GM18498 (cell line): Measurements from ENCODE around the gene KLHL25.

Experiments
- ATAC-seq: cut with Tn5 transposase; IDR thresholded peaks from one replicate; pipeline ENCODE4 v1.9.1; 2021; ENCODE audit warnings: mild to moderate bottlenecking, moderate library complexity; ENCODE audit not compliant: unreplicated experiment

The KLHL25 gene

GRCh38 chr15:85760531-85761371 is 34.0 kb downstream of the KLHL25 start:
- no peak for ATAC-seq

DNA sequence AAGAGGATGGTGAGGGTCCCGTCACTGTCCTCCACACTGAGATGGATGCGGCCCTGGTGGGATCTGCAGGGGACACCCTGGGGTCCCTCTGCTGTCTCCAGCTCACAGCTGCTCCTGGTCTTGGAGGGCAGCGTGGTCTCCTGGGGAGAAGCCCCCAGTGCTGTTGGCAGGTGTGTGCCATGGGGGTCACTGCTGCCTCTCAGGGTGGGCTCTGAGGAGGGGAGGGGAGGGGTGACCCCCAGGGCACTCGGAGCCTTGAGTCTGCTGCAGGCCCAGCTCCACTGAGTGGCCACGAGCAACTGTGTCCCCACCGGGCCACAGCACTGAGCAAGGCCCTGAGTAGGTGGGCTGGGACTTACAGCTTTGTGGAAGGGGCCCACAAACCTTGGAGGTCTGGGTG is 34.7 kb downstream of the KLHL25 start:
- no peak for ATAC-seq

DNA sequence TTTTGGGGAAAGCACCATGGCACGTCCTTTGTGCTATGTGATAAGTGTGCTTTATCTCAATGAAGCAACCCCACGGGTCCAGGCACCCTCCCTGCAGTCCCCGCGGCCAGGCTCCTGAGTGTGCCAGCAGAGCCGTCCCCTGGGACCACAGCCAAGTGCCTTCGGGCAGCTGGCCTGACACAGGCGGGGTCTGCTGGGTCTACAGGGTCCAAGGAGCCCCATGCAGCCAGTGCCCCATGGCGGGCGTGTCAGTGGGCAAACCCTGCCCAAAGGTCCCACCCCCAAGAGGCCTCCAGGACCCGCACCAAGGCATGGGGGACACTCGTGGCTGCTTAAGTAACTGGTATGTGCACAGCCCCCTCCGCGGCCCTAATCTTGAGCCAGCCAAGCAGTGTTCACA is 35.3 kb downstream of the KLHL25 start:
- ATAC-seq = no peak

DNA sequence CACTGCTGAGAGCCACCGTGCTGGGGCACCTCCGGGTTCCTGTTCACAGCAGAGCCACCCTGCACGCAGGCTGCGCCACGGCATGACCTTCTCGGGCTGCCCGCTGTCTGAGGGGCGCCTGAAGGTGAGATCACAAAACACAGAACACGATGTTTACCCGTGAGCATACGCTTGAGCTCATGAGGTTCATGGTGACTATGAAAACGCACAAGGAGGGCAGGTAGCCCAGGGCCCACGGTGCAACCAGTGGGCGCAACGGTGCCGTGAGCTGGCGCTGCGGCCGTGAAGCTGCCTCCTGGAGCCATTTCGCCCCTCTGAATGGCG is 36.1 kb downstream of the KLHL25 start:
- no peak for ATAC-seq

DNA sequence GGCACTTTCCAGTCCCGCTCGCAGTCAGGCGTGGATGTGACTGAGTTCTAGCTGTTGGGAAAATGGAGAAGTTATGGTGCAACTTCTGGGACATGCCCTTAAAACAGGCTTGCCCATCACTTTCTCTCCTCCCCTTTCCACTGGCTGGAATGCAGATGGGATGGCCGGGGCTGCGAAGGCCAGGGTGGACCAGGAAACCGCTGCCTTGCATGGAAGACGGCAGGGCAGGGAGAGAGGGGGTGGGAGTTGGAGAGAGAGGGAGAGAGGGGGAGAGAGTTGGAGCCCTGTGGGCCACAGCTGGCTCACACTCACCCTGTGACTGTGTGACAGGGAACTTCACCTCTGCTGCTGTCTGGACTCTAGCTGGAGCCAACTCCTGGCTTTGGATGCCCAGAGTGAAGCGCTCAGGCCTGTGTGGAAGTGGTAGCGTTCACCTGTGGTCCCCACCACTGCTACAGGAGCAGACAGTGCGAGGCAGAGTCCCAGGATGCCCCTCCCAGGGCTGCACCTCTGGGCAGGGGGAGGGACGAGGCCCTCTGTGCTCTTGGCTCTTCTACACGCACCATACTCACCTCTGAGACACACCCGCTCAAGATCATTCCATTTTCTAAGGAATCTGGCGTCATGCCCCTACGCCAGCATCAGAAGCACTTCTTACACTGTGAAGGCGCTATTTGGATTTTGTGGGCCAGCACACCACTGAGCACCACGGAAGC is 36.6 kb downstream of the KLHL25 start:
- ATAC-seq = no peak

- no peak for ATAC-seq
Observed at GRCh38 chr15:85757073-85757938, 37.4 kb downstream of the KLHL25 start.

- no peak for ATAC-seq
Observed at GRCh38 chr15:85756411-85757072, 38.2 kb downstream of the KLHL25 start.

DNA sequence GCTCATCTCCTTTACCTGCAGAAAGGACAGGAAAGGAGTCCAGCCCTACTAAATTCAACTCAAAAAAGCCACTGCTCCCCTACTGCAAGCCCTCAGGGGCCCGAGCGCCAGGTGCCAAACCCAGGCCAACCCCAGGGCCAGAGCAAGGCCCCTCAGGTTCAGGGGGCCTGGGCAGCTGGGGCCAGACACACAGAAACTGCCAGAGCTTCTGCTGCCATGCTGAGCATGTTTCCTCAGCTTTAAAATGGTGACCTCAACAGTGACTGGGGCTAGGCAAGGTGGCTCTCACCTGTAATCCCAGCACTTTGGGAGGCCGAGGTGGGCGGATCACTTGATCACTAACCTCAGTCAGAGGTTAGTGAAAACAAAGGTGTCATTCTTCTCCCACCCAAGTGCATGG is 38.8 kb downstream of the KLHL25 start:
- ATAC-seq = no peak

- no peak for ATAC-seq
Observed at GRCh38 chr15:85755471-85755870, 39.3 kb downstream of the KLHL25 start.

GRCh38 chr15:85754989-85755388 is 39.7 kb downstream of the KLHL25 start:
- no peak for ATAC-seq

DNA sequence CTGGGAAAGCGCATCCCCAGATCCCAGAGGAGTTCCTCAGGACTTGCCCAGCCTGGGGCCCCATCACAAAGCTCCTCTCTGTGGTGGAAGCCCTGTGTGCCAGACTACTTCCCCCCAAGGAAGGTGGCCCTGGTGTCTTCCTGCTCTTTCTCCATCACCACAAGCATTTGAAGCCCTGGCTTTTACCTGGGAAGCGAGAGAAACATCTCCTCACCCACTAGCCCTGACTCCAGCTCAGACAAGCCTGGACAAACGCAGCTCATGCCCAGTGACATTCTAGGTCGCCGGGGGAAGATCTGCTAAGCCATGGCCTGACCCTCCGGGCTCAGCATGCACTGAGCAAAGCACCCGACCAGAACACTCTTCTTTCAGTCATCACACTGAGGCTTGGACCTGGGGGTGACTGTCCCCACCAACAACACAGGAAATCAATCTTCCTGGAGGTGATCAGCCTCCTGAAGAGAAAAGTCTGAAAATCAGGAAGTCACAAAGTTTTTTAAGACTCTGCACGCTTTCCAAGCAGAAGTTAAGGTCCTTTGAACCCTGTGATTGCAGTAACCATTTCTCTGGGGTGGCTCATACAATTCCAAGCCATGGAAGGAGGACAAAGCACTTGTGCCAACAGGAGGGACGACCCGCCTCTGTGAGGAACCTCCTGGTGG is 40.8 kb downstream of the KLHL25 start:
- no peak for ATAC-seq

- no peak for ATAC-seq
Observed at GRCh38 chr15:85753261-85753660, 41.5 kb downstream of the KLHL25 start.

DNA sequence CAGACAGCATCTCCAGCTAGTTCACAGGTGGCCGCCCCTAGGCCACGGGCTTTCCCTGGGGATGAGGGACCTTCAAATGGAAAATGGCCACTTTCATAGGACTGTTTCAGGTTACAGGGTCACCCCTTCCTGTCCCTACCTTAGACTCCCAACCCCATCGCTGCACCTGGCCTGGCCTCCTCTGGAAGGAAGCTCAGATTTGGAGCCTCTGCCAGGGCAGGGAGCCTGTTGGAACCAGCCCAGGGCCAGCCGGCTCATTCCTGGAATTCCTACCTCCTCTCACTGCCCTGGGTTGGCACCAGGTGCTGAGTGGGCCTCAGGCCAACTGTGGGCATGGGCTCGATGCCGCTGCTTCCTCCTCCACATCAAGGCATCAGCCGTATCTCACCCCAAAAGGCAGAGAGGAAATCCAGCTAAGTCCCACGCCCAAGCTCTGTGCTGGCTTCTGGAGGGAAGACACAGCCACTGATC is 42.2 kb downstream of the KLHL25 start:
- no peak for ATAC-seq

DNA sequence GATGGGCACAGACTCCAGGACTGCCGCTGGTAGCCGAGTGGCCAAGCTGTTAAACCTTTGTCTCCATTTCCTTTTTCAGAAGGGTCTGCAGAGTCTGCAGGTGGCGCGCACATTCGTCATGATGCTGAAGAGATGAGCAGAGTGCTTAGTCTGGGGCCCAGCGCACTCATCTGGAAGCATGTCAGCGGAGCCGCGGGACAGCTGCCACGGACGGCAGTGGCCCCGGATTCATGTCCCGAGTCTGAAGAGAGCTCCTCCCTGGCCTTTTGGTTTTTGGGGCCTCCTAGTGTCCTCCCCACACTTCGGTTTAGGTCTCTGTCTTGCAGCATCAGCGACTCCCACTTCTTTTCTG is 42.6 kb downstream of the KLHL25 start:
- no peak for ATAC-seq

DNA sequence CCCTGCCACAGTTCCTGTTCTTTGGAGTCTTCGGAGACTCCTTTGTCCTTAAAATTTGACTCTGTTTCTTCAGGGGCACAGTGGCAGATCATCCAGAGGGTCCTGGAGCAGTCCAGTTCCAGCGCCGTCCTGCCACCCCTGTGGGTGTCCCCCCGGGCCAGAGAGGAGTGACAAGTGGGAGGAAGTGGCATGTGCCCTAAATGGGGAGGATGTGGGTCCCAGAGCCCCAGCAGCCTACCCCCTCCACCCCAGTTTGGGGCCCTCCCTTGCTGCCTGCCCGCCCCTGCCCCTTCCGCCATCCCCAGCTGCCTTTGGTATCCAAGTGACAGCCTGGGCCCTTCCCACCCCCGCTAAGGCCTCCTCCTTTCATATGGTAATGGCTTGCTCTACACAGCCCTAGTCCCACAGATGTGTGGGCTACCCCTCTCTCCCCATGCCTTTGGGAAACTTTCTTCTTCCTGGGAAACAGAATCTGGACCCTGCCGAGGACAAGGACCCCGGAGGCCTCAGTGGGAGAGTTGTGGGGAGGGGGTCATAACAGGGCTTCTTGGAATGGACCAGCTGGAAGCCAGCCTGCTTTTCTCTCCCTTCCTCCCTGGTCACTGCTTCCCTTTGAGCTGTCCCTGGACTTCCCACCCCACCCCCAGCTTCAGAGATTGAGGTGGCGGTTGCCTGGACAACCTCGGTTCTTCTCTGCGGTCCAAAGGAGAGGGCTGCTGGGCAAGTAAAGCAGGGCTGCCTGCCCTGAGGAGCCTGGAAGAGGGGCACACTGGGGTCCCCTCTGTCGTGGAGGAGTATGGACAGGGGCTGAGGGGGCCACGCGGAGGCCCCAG is 43.2 kb downstream of the KLHL25 start:
- ATAC-seq = no peak

DNA sequence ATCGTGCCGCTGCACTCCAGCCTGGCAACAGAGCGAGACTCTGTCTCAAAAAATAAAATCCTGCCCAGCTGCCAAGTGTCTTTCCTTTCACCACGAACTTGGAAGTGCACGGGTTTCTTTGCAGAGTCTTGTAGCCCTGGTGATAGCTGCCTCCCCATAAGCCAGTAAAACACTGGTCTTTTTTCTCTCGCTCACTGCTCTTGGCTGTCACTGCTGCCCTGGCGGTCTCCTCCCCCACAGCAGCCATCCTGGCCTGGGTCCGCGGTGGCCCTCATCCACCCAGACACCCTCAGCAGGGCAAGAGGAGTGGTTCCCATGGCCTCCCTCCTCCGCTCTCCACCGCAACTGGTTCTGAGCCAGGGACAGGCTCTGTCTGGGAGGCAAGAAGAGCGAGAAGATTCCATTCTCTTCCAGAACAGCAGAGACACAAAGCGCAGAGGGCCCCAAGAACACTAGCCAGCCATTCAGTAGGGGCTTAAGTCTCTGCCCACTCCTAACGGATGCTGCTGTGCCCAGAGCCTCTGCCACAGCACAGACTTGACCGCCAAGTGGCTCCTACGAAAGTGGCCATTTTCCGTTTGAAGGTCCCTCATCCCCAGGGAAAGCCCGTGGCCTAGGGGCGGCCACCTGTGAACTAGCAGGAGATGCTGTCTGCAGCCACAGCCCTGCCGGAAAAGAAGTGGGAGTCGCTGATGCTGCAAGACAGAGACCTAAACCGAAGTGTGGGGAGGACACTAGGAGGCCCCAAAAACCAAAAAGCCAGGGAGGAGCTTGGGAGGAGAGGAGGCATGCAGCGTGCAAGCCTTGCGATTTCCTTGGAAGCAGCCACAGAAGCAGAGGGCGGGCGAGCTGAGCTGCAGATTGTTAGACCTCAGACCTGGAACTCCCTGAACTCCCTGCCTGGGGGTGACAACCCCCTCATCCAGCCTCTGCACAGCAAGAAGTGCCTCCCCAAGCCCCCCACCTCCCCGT is 44.1 kb downstream of the KLHL25 start:
- no peak for ATAC-seq

GRCh38 chr15:85749261-85750151 is 45.2 kb downstream of the KLHL25 start:
- no peak for ATAC-seq
